MM.1S (cell line): ENCODE measurements around the gene METTL16.

Experiments used
- EZH2 ChIP-seq: fragments of 300-600 bp; sonication (generic); optimal IDR thresholded peaks from 2 replicates; pipeline ENCODE3; 2017; ENCODE audit warnings: low read depth, mild to moderate bottlenecking, antibody characterized with exemption, low read length, mixed read lengths
- TF ChIP-seq, protein P1 (sequence below): fragments of 300-600 bp; sonication (generic); IDR thresholded peaks from 2 replicates; pipeline ENCODE4 v1.5.1; 2016; ENCODE audit warnings: antibody characterized with exemption, low read length, mixed read lengths

DNA sequence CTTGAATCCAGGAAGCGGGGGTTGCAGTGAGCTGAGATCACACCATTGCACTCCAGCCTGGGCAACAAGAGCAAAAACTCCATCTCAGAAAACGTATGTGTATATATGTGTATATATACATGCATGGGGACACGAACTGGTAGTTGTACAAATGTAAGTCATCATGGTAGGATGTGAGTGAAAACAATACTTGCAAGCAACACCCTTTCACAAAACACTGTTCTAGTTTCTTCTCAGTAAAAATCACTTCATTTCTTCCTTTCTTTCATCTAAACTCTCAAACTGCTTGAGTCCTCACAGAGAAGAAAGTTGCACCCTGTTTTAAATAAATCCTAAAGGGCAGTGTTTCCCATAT is 51.8 kb downstream of the METTL16 start:
- TF ChIP-seq, protein P1, sequence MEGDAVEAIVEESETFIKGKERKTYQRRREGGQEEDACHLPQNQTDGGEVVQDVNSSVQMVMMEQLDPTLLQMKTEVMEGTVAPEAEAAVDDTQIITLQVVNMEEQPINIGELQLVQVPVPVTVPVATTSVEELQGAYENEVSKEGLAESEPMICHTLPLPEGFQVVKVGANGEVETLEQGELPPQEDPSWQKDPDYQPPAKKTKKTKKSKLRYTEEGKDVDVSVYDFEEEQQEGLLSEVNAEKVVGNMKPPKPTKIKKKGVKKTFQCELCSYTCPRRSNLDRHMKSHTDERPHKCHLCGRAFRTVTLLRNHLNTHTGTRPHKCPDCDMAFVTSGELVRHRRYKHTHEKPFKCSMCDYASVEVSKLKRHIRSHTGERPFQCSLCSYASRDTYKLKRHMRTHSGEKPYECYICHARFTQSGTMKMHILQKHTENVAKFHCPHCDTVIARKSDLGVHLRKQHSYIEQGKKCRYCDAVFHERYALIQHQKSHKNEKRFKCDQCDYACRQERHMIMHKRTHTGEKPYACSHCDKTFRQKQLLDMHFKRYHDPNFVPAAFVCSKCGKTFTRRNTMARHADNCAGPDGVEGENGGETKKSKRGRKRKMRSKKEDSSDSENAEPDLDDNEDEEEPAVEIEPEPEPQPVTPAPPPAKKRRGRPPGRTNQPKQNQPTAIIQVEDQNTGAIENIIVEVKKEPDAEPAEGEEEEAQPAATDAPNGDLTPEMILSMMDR, result no peak
- TF ChIP-seq EZH2, result no peak
